Measurements from ENCODE around the gene MAST4.

MAST4 gene

DNA sequence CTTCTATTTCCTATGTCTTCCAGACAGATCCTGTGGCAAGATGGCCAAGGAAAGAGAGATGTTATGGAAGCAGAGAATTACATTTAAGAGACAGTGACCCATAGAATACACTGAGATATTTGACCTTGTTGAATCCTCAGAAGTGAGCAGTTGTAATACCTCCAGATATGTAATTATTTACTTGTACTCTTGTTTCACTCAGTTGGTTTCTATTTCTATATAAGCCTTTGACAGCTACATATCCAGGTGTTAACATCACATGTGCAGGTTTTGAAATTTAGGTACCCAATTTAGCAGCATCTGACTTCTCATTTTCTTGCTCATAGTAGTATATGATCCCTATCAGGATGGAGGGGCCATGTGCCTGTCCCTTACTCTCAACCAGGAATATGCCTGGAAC lies 330.9 kb downstream of the MAST4 start:
- H3K4me2 ChIP-seq: no peak overlapping the region
- no peaks in the 10 kb centered on the region for H3K36me3 ChIP-seq
- no peaks in the 10 kb centered on the region for H3K9me3 ChIP-seq (replicated peaks in 1 of 11)
- H3K4me1 ChIP-seq: no peaks in the 10 kb centered on the region
- H4K20me1 ChIP-seq: no peaks in the 10 kb centered on the region
- no peak overlapping the region for H3K4me3 ChIP-seq
- H3K9ac ChIP-seq: no peak overlapping the region
- TF ChIP-seq Cebpa-rat (IDR thresholded peaks at IDR 0.05): no peak
- no peak overlapping the region for H3K27ac ChIP-seq
- H3K27me3 ChIP-seq: no peaks in the 10 kb centered on the region

- Histone ChIP-seq H3K4me1 (no peaks in the 10 kb centered on the region), H3K36me3 (no peaks in the 10 kb centered on the region), H3K27me3 (no peaks in the 10 kb centered on the region), H4K20me1 (no peaks in the 10 kb centered on the region), H3K9me3 (replicated peaks in 1 of 11) (no peaks in the 10 kb centered on the region), H3K4me3 (no peak overlapping the region), H3K27ac (no peak overlapping the region), H3K9ac (no peak overlapping the region), H3K4me2 (no peak overlapping the region)
- TF ChIP-seq Cebpa-rat (IDR thresholded peaks at IDR 0.05): no peak
Measured at GRCh38 chr5:66929281-66929680, 333.1 kb downstream of the MAST4 start.

- Histone ChIP-seq H3K4me1 (no peaks in the 10 kb centered on the region), H3K36me3 (no peaks in the 10 kb centered on the region), H3K27me3 (no peaks in the 10 kb centered on the region), H3K9ac (no peak overlapping the region), H3K4me3 (no peak overlapping the region), H4K20me1 (no peaks in the 10 kb centered on the region), H3K27ac (no peak overlapping the region), H3K4me2 (no peak overlapping the region), H3K9me3 (replicated peaks in 1 of 11) (no peaks in the 10 kb centered on the region)
- no peak for TF ChIP-seq Cebpa-rat (IDR thresholded peaks at IDR 0.05)
Measured at GRCh38 chr5:66929995-66930394, 333.8 kb downstream of the MAST4 start.

GRCh38 chr5:66931651-66932050 lies 335.5 kb downstream of the MAST4 start:
- TF ChIP-seq Cebpa-rat (IDR thresholded peaks at IDR 0.05): no peak
- no peaks in the 10 kb centered on the region for H3K36me3 ChIP-seq
- H3K27me3 ChIP-seq: no peaks in the 10 kb centered on the region
- no peak overlapping the region for H3K4me3 ChIP-seq
- no peaks in the 10 kb centered on the region for H3K9me3 ChIP-seq (replicated peaks in 1 of 11)
- H3K4me2 ChIP-seq: no peak overlapping the region
- H3K9ac ChIP-seq: no peak overlapping the region
- no peaks in the 10 kb centered on the region for H4K20me1 ChIP-seq
- no peaks in the 10 kb centered on the region for H3K4me1 ChIP-seq
- H3K27ac ChIP-seq: no peak overlapping the region

GRCh38 chr5:66932457-66932856 lies 336.3 kb downstream of the MAST4 start:
- no peaks in the 10 kb centered on the region for H3K9me3 ChIP-seq (replicated peaks in 1 of 11)
- H3K36me3 ChIP-seq: no peaks in the 10 kb centered on the region
- H3K4me2 ChIP-seq: no peak overlapping the region
- H3K27ac ChIP-seq: no peak overlapping the region
- no peak overlapping the region for H3K4me3 ChIP-seq
- TF ChIP-seq Cebpa-rat (IDR thresholded peaks at IDR 0.05): no peak
- no peaks in the 10 kb centered on the region for H3K4me1 ChIP-seq
- no peaks in the 10 kb centered on the region for H3K27me3 ChIP-seq
- no peaks in the 10 kb centered on the region for H4K20me1 ChIP-seq
- H3K9ac ChIP-seq: no peak overlapping the region

- no peaks in the 10 kb centered on the region for H4K20me1 ChIP-seq
- no peak overlapping the region for H3K4me2 ChIP-seq
- no peak overlapping the region for H3K9ac ChIP-seq
- H3K27ac ChIP-seq: no peak overlapping the region
- no peak overlapping the region for H3K4me3 ChIP-seq
- no peaks in the 10 kb centered on the region for H3K4me1 ChIP-seq
- H3K36me3 ChIP-seq: no peaks in the 10 kb centered on the region
- TF ChIP-seq Cebpa-rat (IDR thresholded peaks at IDR 0.05): no peak
- H3K27me3 ChIP-seq: no peaks in the 10 kb centered on the region
- no peaks in the 10 kb centered on the region for H3K9me3 ChIP-seq (replicated peaks in 1 of 11)
Measured at GRCh38 chr5:66933066-66933465, 336.9 kb downstream of the MAST4 start.

GRCh38 chr5:66939094-66939493 lies 342.9 kb downstream of the MAST4 start:
- peaks cover 0 to 8% (median 0%) of the 10 kb centered on the region in 11 experiments; a peak in 4 of 22 replicates for H3K9me3 ChIP-seq (replicated peaks in 1 of 11)
- no peaks in the 10 kb centered on the region for H4K20me1 ChIP-seq
- no peaks in the 10 kb centered on the region for H3K27me3 ChIP-seq
- no peak overlapping the region for H3K4me3 ChIP-seq
- H3K4me1 ChIP-seq: no peaks in the 10 kb centered on the region
- H3K4me2 ChIP-seq: no peak overlapping the region
- H3K9ac ChIP-seq: no peak overlapping the region
- H3K36me3 ChIP-seq: no peaks in the 10 kb centered on the region
- H3K27ac ChIP-seq: no peak overlapping the region
- TF ChIP-seq Cebpa-rat (IDR thresholded peaks at IDR 0.05): no peak

DNA sequence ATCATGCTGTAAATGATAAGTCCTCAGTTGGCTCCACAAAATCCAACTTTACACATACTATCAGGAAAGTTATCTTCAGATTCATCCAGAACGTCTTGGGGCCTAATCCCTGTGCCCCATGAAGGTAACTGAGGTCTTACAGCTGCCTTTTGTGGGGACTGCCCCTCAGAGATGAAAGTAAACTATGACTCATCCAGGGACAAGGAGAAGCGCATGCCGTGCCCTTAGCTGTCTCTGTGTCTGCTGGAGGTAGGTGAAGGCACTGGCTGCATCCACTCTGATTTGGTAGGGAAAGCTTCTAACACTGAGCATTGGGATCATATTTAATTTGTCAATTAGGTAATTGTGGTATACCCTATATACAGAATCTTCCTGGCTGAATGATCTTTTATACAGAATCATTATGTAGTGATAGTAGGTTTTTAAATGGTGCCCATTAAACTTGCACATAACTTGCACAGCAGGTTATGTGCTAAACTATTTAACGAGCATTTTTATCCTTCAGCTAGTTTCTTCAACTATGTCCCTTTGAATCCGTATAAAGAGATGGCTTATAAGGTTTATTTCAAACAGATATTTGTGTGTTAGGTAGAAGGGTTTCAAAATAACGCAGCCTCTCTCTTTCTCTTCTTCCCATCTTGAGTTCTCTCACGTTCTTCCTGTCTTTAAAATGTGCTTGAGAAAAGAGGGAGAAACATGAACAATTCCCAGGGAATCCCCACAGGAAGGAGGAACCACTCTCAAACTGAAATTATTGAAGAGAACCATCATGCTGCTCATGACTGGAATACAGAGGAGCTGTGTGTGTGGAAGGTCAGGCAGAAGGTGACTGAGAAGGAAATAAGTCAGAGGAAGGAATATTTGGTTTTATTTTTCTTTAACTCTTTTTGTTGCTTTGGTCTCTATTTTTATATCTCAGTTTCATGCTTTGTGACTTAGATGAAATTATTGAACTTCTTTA lies 349.5 kb downstream of the MAST4 start:
- Histone ChIP-seq H3K9ac (no peak overlapping the region), H3K4me3 (no peak overlapping the region), H3K4me1 (no peaks in the 10 kb centered on the region), H3K27me3 (no peaks in the 10 kb centered on the region), H3K36me3 (no peaks in the 10 kb centered on the region), H3K4me2 (no peak overlapping the region), H4K20me1 (no peaks in the 10 kb centered on the region), H3K27ac (no peak overlapping the region), H3K9me3 (replicated peaks in 1 of 11) (peaks cover 0 to 7% (median 0%) of the 10 kb centered on the region in 11 experiments; a peak in 3 of 22 replicates)
- TF ChIP-seq Cebpa-rat (IDR thresholded peaks at IDR 0.05): no peak

- TF ChIP-seq Cebpa-rat (IDR thresholded peaks at IDR 0.05): no peak
- no peak overlapping the region for H3K4me3 ChIP-seq
- no peaks in the 10 kb centered on the region for H3K36me3 ChIP-seq
- no peak overlapping the region for H3K9ac ChIP-seq
- H3K9me3 ChIP-seq (replicated peaks in 1 of 11): no peaks in the 10 kb centered on the region
- no peaks in the 10 kb centered on the region for H3K27me3 ChIP-seq
- 0 out of 20 replicates have a peak, but pooled peaks cover 0 to 4% (median 0%) of the 10 kb centered on the region in 10 experiments for H3K4me1 ChIP-seq
- H4K20me1 ChIP-seq: no peaks in the 10 kb centered on the region
- H3K4me2 ChIP-seq: no peak overlapping the region
- H3K27ac ChIP-seq: no peak overlapping the region
Measured at GRCh38 chr5:66947458-66947857, 351.3 kb downstream of the MAST4 start.

- no peak overlapping the region for H3K9ac ChIP-seq
- H3K36me3 ChIP-seq: no peaks in the 10 kb centered on the region
- no peak overlapping the region for H3K4me3 ChIP-seq
- TF ChIP-seq Cebpa-rat (IDR thresholded peaks at IDR 0.05): no peak
- H3K4me2 ChIP-seq: no peak overlapping the region
- 0 out of 20 replicates have a peak, but pooled peaks cover 0 to 4% (median 0%) of the 10 kb centered on the region in 10 experiments for H3K4me1 ChIP-seq
- no peaks in the 10 kb centered on the region for H3K9me3 ChIP-seq (replicated peaks in 1 of 11)
- no peaks in the 10 kb centered on the region for H4K20me1 ChIP-seq
- no peaks in the 10 kb centered on the region for H3K27me3 ChIP-seq
- H3K27ac ChIP-seq: no peak overlapping the region
Measured at GRCh38 chr5:66949066-66949465, 352.9 kb downstream of the MAST4 start.

All from BLaER1 treated with 17β-estradiol and CSF1 and Interleukin-3, amounts not matched to agents 10 nM and 100 nM (cell line).